ENCODE measurements around the gene DOCK4. TPM values are rescaled to one million over a fixed set of nuclear protein-coding genes. Genes with fewer than 3 reads are reported as not detected.
"Not testable (repeated sequence)": the region's sequence is repeated elsewhere in the genome, so short reads cannot be mapped to it uniquely, and the experiment has no call there.

DOCK4 gene
- total RNA-seq, 1 donor from 2014 or later, result 51.2 TPM

DNA sequence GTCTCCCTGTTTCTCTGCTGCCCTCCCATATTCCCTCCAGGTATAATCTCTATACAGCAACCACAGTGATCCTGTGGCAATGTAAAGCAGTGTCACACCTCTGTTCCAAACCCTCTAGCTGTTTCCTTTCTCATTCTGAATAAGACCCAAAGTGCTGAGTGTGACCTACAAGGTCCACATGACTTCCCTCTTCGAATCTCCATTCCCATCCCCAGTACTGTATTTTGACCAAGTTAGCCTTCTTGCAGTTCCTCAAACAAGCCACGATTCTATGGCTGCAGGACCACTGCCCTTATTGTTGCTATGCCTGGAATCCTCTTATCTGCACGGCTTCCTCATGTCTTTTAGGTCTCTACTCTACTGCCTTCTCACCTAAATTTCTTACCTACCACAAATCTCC is 291.9 kb downstream of the DOCK4 start:
- intact Hi-C loops (cut with DNase I), result no loop called here
- peak; percentile 32 for ATAC-seq
- DNase-seq (ENCODE audit: low spot score), result no peak

DNA sequence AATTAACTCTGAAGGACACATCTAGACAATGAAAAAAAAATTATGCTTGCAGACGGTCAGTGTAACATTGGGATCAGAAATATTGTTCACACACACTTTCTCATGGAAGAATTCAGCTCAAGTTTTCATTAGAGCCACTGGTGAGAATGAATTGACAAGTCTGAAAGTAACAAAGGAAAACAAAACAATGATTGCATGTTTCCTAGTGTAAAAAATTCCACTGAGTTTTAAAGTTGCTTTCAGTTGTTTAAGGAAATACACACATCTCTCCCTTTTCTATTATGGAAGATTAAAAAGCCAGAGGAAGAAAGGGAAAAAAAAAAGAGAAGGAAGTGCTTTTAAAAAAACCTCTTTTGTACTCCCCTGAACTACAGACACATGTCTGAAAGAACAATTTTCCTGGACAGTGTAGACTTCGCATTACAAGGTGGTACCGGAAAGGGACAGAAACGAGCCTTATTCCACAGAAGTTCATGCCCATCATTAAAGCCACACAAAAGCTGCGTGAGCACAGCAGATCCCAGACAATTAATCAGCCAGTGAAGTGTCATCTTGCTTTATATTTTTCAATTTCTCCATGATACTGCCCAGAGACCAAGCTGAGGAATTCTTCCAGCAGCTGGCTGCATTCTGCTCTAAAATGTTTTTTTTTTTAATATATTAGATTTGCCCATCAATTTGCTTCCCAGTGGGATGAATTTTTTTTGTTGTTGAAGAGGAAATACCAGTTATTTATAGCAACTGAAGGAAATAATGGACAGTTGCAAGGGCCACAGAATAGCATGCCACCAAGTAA is 294.8 kb downstream of the DOCK4 start:
- intact Hi-C loops (cut with DNase I), result no loop called here
- DNase-seq (ENCODE audit: low spot score) (no peak), ATAC-seq (no peak)

DNA sequence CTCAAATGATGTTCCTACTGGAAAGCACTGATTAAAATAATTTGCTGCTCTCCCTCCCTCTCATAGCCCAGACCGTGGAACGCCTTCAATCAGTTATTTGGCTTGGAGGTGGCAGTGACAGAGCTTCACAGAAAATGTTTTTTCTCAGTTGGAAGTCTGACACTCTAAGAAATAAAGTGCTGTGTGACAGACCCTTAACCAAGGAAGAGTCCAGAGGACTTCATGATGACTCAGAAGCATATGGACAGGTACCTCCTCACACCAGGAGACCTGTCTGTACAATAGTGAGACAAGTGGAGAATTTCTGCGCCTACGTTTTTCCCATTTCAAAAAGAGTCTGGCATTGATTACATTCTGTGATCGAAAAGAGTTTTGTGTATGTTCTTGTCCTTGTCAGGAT is 295.5 kb downstream of the DOCK4 start:
- ATAC-seq, result no peak
- DNase-seq (ENCODE audit: low spot score), result no peak
- intact Hi-C loops (cut with DNase I), result no loop called here

DNA sequence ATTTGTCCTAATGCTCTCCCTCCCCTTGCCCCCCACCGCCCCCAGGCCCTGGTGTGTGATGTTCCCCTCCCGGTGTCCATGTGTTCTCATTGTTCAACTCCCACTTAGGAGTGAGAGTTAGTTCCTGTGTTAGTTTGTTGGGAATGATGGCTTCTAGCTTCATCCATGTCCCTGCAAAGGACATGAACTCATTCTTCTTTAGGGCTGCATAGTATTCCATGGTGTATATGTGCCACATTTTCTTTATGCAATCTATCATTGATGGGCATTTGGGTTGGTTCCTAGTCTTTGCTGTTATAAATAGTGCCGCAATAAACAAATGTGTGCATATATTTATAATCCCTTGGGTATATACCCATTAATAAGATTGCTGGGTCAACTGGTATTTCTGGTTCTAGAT is 297.5 kb downstream of the DOCK4 start:
- ATAC-seq; intact Hi-C loops (cut with DNase I); DNase-seq (ENCODE audit: low spot score): not testable (repeated sequence)

GRCh38 chr7:111903797-111904196 is 302.4 kb downstream of the DOCK4 start:
- no peak for ATAC-seq
- no peak for DNase-seq (ENCODE audit: low spot score)
- intact Hi-C loops (cut with DNase I), result no loop called here

DNA sequence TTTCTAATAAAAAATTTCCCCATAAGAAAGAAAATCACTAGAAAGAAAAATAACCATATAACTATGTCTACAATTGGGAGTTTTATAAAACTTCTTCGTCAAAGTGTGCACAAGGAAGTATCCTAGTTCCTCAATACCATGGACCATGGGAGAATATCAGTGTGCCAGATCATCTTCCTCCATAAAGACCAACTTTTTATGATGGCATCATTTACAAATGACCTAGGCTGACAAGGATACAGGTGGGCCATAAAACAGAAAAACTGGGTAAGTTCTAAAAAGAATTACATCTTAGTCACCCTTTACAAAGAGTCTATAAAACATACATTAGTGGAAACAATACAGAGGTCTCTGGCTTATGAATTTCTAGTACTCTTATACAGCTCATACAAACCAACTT is 303.2 kb downstream of the DOCK4 start:
- ATAC-seq (no peak), DNase-seq (ENCODE audit: low spot score) (no peak)
- intact Hi-C loops (cut with DNase I), result no loop called here

DNA sequence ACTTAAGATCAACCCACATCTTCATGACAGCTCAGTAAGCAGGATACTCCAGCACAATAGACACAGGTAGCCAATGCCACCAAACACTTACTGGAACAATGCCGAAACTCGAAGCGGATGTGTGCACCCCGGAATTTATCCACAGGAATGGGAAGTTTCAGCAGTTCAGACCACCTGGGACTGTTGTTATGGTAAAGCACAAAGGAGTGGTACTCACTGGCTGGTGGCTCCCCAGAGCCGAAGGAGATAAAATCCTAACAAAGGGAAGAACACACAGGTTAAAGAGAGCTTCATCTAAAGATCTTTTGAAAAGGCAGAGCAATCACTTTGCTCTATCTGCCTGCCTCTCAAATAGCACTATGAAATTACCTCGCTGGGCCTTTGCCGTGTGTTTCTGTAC is 305.9 kb downstream of the DOCK4 start:
- no peak for DNase-seq (ENCODE audit: low spot score)
- ATAC-seq, result no peak
- intact Hi-C loops (cut with DNase I), result no loop called here

DNA sequence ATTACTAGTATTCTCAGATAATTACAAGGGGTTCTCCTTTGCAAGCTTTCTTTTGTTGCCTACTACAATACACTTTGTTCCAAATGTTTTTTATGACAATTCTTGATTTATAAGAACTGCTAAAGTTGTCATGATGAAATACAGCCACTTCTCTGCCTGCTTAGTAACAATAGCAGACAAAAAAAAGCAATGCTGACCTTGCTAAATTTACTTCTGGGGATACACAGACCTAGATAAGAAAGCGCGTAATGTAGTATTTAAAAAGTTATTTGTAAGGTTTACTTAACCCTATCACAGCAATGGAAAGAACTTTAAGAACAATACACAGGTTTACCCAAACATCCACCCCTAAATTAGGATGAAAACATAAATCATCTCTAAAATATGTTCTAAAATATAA is 311.1 kb downstream of the DOCK4 start:
- intact Hi-C loops (cut with DNase I), result no loop called here
- ATAC-seq, result no peak
- DNase-seq (ENCODE audit: low spot score), result no peak

GRCh38 chr7:111894518-111894917 is 311.7 kb downstream of the DOCK4 start:
- ATAC-seq (no peak), DNase-seq (ENCODE audit: low spot score) (no peak)
- intact Hi-C loops (cut with DNase I), result no loop called here

DNA sequence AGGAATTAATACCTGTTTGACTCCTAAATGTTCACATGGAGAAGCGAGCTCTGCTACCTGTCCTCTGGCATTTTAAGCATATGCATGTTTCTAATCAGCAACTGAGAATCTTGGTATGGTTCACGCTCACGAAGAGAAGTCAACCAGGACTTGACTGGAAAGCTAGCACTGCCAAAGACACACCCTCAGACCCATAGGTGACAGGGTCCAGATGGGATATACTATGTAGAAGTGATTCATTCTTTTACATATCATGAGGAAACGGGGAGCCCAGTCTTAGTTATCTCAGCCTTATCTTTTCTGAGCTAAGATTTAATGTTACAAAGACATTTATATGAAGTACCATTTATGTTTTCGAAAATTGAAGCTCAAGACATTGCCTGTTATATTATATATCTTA is 313.0 kb downstream of the DOCK4 start:
- DNase-seq (ENCODE audit: low spot score) (no peak), ATAC-seq (no peak)
- intact Hi-C loops (cut with DNase I), result no loop called here

DNA sequence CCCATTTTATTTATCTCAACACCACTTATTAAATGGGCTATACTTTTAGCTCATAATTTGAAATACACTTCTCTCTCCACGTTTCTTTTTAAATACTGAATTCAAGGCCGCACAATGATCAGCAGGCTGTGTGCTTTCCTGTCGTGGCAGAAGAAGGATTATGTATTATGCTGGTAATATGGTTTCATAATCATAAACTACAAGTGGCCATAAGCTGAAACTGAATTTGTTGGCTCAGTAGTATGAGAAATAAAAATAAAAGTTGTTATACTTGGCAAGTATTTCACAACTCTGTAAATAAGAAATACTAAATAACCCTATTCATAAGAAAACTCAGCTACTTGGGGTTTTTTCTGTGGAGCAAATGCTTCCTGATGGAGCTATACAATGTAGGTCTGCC is 313.6 kb downstream of the DOCK4 start:
- intact Hi-C loops (cut with DNase I), result no loop called here
- ATAC-seq, result no peak
- no peak for DNase-seq (ENCODE audit: low spot score)

- intact Hi-C loops (cut with DNase I), result no loop called here
- DNase-seq (ENCODE audit: low spot score), result no peak
- no peak for ATAC-seq
These were observed 318.5 kb downstream of the DOCK4 start for GRCh38 chr7:111887734-111888133.

- ATAC-seq, result no peak
- DNase-seq (ENCODE audit: low spot score), result no peak
- intact Hi-C loops (cut with DNase I), result no loop called here
These were observed 320.0 kb downstream of the DOCK4 start for GRCh38 chr7:111886233-111886632.

GRCh38 chr7:111883241-111883640 is 323.0 kb downstream of the DOCK4 start:
- intact Hi-C loops (cut with DNase I), result loop anchor here (1.0 kb wide), 1 partner anchor 36 kb away; no protein-coding TSS in a partner anchor
- no peak for ATAC-seq

GRCh38 chr7:111878785-111879184 is 327.4 kb downstream of the DOCK4 start:
- no peak for DNase-seq (ENCODE audit: low spot score)
- intact Hi-C loops (cut with DNase I), result no loop called here
- ATAC-seq, result no peak

More at GRCh38 chr7:111883241-111883640, 323.0 kb downstream of the DOCK4 start:
- no peak for DNase-seq (ENCODE audit: low spot score)

DNA sequence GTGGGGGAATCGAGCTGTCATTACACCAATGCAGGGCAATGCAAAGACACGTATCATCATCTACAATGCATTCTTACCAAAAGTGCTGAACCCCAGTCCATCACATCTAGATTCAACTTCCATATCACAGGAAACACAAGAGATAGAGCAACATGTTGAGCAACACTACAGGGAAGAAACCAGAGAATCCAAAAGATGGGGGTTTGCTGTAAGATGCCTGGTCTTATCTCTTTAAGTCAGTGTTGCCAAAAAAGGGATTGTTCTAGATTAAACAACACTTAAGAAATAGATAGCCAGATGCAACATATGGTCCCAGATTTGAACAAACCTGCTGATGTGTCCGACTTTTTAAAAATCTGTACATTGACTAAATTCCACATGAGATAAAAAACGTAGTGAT is 328.3 kb downstream of the DOCK4 start:
- ATAC-seq, result no peak
- no peak for DNase-seq (ENCODE audit: low spot score)
- intact Hi-C loops (cut with DNase I), result no loop called here

DNA sequence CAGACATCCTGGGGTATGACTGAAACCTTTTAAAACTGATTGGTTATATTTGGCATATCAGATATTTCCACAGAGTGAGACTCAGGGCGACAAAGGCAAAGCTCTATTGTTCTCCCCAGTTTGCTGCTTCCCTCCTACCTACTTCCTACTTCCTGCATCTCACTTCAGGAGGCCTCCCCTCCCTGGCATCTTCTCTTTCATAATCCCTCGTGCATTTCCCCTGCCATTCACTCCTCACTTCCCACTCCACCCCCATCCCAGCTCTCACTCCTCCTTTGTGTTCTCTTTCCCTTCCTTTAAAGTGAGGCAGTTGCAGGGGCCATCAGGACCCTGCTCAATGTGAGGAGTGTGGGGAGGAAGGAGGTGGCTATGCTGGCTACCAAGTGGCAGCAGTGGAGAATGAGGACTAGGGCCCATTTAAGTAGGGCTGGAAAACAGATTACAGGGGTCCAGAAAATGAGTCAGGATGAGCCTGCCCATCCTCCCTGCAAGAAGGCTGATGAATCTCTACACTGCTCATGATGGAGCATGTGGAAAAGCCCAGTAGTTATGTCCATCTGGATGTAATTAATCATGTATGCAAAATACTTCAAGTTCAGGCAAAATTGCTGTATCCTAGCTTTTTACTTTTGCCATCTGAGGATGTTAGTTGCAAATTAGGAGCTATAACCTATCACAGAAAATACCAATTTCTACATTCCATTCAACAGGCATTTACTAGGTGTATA is 332.1 kb downstream of the DOCK4 start:
- DNase-seq (ENCODE audit: low spot score) (no peak), ATAC-seq (no peak)
- intact Hi-C loops (cut with DNase I), result no loop called here

GRCh38 chr7:111873326-111873646 is 332.9 kb downstream of the DOCK4 start:
- DNase-seq (ENCODE audit: low spot score) (no peak), ATAC-seq (no peak)
- intact Hi-C loops (cut with DNase I), result no loop called here

DNA sequence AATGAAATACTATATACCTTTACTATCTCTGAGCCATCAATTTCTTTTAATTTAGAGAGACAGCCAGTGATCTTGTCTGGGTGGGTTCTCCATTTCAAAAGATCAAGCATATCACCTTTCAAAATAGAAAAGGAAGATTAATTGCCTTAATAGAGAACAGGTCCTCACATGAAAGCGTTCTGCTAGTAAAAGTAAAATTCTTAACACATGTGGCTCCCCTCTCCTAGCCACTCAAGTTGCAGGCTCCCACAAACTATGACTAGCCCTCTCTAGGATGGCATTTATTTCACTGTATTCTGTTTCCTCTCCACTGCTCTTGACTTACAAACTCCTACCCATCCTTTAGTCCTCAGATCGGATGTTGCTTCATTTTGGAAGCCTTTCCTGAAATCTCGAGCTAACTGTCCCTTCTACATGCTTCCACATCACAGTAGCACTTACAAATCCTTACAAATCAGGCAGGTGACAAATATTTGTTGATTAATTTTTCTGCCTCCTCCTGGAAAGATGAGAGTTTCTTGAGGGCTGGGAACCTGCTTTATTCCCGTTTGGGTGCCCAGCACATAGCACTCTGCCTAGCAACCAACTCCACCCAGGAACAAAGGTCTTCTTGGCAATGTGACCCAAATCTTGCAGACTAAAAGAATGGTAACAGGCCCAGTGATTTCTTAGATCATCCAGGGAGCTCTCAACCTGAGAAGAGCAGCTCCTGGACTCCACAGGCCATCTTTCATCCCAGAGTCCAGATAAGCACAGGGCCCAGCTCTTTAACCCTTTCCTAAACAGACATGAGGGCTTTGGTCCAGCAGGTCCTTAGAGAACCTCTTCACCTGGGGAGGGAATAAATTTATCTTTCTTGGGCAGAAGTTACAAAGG is 333.5 kb downstream of the DOCK4 start:
- DNase-seq (ENCODE audit: low spot score), result no peak
- ATAC-seq, result no peak
- intact Hi-C loops (cut with DNase I), result no loop called here

DNA sequence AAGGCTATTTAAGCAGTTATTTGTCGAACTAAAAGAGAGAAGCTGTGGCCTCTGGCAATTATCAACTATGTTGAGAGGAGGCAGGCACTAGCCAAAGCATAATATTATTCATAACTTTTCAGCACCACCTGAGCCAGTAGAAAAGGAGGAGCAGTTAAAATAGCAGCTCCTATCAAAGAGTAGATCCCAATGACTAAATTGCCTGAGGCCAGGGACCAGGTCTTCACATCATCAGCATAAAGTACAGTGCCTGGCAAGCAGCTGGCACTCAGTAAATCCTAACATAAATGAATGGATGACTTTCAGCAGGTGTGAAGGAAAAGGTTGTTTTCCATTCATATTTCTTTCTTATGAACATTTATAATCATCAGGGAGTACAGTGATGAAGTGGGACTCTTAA is 334.9 kb downstream of the DOCK4 start:
- intact Hi-C loops (cut with DNase I), result no loop called here
- no peak for DNase-seq (ENCODE audit: low spot score)
- no peak for ATAC-seq

Measured in sciatic nerve (tissue), 2 donors.